GM21528 (cell line): Measurements from ENCODE around the gene CAPG.
"Not testable (repeated sequence)": the region's sequence is repeated elsewhere in the genome, so short reads cannot be mapped to it uniquely, and the experiment has no call there.

Source experiments
- ATAC-seq: cut with Tn5 transposase; IDR thresholded peaks from one replicate; pipeline ENCODE4 v1.9.1; 2021; ENCODE audit warnings: mild to moderate bottlenecking, moderate library complexity; ENCODE audit not compliant: unreplicated experiment, low FRiP score

The CAPG gene

DNA sequence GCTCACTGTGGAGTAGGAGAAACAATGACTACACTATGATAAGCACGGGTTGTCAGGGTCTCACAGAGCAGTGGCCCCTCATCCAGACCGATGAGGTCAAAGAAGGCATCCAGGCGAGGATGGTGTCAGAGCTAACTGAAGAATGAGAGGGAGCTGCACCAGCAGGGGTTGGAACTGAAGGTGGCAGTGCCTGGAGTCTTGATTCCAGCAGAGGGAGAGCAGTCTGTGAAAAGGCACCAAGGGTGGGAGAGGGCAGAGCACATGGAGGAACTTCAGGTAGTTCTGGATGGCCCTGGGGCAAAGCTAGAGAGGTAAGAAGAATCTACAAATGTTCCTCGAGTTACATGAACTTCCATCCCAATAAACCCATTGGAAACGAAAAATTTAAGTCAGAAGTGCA lies 43.0 kb downstream of the CAPG start:
- ATAC-seq = no peak

DNA sequence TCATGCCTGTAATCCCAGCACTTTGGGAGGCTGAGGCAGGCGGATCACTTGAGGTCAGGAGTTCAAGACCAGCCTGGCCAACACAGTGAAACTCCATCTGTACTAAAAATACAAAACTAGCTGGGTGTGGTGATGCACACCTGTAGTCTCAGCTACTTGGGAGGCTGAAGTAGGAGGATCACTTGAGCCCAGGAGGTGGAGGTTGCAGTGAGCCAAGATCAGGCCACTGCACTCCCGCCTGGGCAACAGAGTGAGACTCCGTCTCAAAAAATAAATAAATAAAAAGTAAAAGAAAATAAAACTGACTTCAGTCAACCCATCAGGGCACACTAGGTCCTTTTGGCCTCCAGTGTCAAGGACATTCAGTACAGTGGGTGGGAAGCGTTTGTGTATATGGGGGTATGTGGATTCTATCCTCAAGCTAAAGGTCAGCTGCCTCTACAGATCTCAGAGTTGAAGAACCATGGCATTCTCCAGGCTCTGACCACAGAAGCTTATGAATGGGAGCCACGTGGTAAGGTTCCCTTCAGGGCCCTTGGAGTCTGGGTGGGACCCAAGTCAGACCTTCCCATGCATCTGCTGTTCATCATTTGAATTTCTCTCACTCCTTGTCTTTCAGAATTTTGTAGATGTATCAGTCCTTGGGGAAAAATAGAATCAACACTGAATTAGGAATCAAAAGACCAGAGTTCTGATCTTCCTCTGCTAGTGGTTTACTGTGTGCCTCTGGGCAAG lies 47.3 kb downstream of the CAPG start:
- ATAC-seq = not testable (repeated sequence)

DNA sequence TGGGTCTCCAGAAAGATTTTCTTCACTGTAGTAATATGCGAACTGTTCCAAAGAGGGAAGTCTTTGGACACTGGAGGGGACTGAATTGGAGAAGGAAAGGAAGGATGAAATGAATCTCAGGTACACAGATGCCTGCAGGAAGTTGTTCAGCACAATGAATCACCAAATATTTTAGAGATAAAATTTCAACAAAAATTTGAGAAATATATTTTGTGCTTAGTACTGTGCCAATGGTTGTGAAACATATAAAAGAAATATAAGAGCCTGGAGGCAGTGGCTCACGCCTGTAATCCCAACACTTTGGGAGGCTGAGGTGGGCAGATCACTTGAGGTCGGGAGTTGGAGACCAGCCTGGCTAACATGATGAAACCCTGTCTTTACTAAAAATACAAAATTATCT lies 52.4 kb downstream of the CAPG start:
- no peak for ATAC-seq

GRCh38 chr2:85356186-85356585 lies 54.0 kb downstream of the CAPG start:
- ATAC-seq = no peak

GRCh38 chr2:85355521-85355920 lies 54.6 kb downstream of the CAPG start:
- ATAC-seq = no peak

DNA sequence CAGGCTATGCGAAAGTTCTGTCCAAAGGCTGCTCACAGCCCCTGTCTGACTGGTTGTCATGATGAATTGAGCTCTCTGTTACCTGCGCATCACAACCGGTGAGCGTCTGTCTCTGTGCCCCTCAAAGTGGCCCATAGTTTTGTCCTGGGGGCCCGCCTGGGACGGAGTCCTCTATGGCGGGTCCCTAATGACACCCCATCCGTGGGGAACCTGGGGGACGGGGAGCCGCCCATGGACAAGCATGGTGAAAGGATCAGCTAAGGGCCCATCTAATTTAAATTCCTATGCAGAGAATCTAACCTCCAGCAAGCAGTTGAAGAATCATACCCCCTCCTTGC lies 55.1 kb downstream of the CAPG start:
- ATAC-seq = peak; percentile 8

GRCh38 chr2:85354286-85355072 lies 55.7 kb downstream of the CAPG start, which contains the start of the genes ELMOD3 and RETSAT:
Gene ELMOD3, plus strand, starts transcription at chr2:85354769. Its CDS starts 2,430 bp downstream, at chr2:85357199.
Gene RETSAT, minus strand, starts transcription at chr2:85354528. Its CDS starts 21 bp downstream, at chr2:85354507.
- ATAC-seq = peak; percentile 92

DNA sequence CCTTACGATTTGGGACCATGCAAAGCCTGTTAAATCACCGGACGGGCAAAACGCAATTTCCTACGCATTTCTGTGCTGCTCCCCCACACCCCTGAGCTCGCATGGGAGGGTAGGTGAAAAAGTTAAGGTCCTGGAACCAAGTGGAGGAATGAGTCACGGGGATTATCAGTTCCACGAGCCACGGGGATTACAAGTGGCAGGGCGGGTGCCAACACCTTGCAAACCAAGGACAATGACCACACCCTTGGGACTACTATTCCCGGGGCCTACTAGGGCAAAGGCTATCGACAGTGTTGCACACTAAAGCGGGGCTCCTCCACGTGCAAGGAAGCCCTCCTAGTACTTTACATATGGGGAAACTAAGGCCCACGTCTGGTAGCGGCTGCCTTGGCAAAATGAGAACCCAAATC lies 56.3 kb downstream of the CAPG start:
- ATAC-seq = peak; percentile 4

GRCh38 chr2:85347599-85347998 lies 62.6 kb downstream of the CAPG start:
- no peak for ATAC-seq
